ENCODE measurements around the gene EXOSC1.
"Not testable (repeated sequence)": the region's sequence is repeated elsewhere in the genome, so short reads cannot be mapped to it uniquely, and the experiment has no call there.

The EXOSC1 gene

GRCh38 chr10:97426776-97427570 is 18.8 kb downstream of the EXOSC1 start:
- H3K27ac ChIP-seq = peak overlapping the region; percentile 99
- TF ChIP-seq CTCF (conservative IDR thresholded peaks at IDR 0.05) = no peak
- TF ChIP-seq ZFX (IDR thresholded peaks at IDR 0.05) = no peak

GRCh38 chr10:97425964-97426775 is 19.6 kb downstream of the EXOSC1 start, which contains the start of gene PGAM1:
PGAM1 (plus strand) TSS chr10:97426191; CDS start chr10:97426308, 117 bp downstream.
- peak within 1 kb of the TSS; percentile 99 for H3K27ac ChIP-seq
- TF ChIP-seq ZFX (IDR thresholded peaks at IDR 0.05) (peak; percentile 85), CTCF (conservative IDR thresholded peaks at IDR 0.05) (peak; percentile 89)

GRCh38 chr10:97423757-97424098 is 22.1 kb downstream of the EXOSC1 start:
- not testable (repeated sequence) for H3K27ac ChIP-seq

GRCh38 chr10:97416565-97416964 is 29.2 kb downstream of the EXOSC1 start:
- TF ChIP-seq CTCF (conservative IDR thresholded peaks at IDR 0.05) (no peak), ZFX (IDR thresholded peaks at IDR 0.05) (no peak)
- no peak overlapping the region for H3K27ac ChIP-seq

GRCh38 chr10:97412891-97413304 is 32.9 kb downstream of the EXOSC1 start:
- TF ChIP-seq CTCF (conservative IDR thresholded peaks at IDR 0.05) = no peak
- no peak for TF ChIP-seq ZFX (IDR thresholded peaks at IDR 0.05)
- H3K27ac ChIP-seq = no peak overlapping the region

- H3K27ac ChIP-seq = no peak overlapping the region
- TF ChIP-seq CTCF (conservative IDR thresholded peaks at IDR 0.05) = no peak
- no peak for TF ChIP-seq ZFX (IDR thresholded peaks at IDR 0.05)
These were observed 34.4 kb downstream of the EXOSC1 start for GRCh38 chr10:97411406-97411805.

GRCh38 chr10:97408496-97408992 is 37.3 kb downstream of the EXOSC1 start:
- H3K27ac ChIP-seq = peak overlapping the region; percentile 15
- TF ChIP-seq ZFX (IDR thresholded peaks at IDR 0.05) = no peak
- TF ChIP-seq CTCF (conservative IDR thresholded peaks at IDR 0.05) = no peak

All from C4-2B (cell line).